LHCN-M2 (cell line): ENCODE data around the gene PLEKHA6. TPM values are rescaled to one million over a fixed set of nuclear protein-coding genes. Genes with fewer than 3 reads are reported as not detected.

Source experiments
- DNase-seq: peaks from one replicate; pipeline ENCODE4 v3.0.0-alpha.2; 2012; ENCODE audit warnings: low read depth
- total RNA-seq: library from RNA; depleted of rRNA; stranded (reverse); fragments of >200 nt; gene quantifications from 2 replicates; pipeline ENCODE4 v1.2.3, GENCODE V29; 2014

The PLEKHA6 gene
- total RNA-seq, 1 experiment from 2014 or later = 50.9 TPM

DNA sequence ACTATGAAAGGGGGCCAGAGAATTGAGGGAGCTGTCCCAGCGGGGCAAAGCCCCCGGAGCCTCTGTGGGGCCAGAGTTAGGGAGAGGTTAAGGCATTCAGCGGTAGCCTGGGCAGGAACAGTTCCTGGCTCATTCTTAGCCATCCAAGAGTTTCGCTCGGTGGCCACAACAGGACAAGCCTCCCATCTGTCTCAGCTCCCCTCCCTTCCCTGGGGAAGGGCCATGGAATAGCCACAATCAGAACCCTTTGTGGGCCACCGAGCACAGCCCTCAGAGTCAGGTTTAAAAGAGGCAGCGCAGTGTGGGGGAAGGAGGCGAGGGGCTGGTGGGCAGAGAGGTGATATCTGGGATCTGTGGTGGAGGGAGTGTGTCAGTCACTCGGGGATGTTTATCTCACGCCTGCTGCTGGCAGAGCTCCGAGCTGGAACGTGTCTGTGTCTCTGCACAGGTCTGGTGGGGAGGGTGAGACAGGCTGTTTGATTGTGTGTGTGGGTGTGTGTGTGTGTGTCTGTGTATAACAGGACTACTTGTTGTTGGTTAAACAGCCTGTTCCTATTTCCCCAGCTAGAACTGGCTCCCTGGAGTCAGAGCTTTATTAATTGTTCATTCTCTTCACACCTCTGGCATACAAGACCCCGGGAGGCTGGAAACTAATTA, 96.3 kb downstream of the PLEKHA6 start:
- DNase-seq = no peak

DNA sequence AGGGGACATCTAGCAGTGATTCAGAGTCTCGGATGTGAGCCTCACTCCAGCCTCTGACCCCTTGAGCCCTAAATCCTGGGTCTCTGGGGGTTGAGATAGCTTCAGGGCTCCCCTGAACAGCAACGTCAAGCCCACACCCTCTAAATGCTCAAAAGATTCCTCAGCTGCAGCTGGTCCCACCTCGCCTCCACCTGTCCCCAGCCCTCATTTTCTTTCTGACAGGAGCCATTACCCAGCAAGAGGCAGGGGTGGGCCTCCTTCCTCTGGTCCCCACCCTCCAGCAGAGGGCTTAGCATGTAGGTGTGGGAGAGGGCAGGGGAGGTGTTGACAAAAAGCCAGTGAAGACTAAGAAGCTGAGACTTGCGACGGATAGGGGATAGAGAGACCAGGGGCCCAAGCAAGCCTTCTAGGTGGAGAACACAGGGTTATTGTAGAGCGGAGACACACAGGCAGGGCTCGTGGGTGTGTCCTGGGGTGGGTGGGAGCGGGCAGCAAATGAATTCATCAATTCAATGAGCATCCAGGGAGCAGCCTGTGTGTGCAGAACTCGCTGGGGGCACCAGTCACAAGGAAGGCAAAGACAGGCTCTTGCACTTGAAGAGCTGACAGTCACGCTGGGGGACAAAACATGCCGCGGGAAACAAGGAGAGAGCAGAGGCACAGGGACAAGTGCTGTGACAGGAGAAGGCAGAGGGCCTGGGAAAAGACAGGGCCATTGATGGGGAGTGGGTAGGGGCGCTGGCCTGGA, 97.0 kb downstream of the PLEKHA6 start:
- no peak for DNase-seq

DNA sequence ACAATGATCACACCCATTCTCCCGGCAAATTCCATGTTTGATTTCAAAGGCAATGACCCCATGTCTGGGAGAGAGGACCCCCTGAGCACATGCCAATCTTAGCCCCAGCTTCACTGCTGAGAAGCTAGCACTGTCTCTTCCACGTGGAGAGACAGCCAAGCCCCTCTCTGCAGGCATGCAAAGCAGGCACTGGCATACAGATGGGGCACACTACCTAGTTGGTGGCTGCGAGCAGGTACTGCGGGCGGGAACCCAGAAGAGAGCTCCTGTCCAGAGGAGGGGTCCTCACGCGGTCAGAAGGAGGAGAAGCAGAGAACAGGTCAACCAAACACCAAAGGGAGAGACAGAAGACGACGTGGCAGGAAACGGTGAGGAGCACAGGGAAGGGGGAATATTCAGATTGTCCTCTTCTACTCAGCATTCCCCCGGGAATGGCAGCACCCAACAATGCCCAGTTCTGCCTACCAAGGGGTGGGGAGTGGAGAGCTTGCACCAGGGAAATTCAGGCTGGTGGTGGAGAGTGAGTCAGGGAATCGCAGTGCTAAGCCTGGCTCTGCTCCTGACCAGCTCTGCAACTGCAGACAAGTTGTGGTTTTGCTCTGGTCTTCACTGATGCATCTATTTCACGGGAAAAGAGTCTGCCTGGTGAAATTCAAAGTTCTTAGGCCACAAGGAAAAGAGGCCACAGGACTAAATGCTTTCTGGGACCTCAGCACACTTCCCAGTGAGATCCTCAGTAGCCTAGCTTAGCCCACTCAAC, 97.8 kb downstream of the PLEKHA6 start:
- peak; percentile 90 for DNase-seq

DNA sequence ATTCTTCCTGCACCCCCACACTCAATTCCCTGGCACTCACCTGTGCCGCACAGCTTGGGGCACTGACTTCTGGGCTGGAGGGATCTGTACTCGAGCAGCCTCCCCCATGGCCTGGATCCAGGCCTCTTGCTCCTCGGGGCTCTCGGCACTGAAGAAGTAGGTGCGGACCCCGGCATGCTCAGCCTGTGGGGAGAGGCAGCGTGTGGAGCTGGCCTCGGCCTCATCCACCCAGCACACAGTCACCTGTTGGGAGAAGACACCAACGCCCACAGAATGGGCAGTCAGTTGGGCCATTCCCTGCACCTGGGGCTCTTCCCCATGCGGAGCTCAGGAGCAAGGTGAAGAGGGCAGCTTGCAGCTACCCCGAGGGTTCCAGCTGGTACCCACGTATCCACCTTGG, 98.5 kb downstream of the PLEKHA6 start:
- no peak for DNase-seq

DNA sequence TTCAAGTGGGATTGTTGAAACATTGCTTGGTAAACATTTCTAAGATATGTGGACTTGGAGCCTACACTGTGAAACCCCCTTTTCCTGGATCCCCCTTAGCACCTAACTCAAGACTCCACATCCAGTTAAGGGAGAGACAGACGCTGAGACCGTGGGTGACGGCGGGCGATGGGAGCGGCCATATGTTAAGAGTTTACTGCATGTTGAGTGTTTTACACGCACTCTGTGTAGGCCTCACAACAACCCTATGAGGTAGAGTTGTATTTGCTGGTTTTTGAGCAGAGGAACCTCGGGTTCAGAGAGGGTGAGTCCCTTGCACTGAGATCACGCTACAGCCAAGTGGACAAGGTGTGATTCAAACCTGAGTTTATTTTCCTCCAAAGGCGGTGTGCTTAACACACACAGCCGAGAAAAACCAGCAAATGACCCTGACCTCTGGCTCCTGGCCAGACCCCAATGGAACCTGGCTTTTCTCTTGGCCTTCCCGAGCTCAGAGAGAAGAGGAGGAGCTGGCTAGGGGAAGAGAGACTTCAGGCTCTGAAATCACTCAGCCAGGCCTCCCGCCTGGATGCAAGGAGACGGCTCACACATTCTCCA, 99.0 kb downstream of the PLEKHA6 start:
- no peak for DNase-seq

DNA sequence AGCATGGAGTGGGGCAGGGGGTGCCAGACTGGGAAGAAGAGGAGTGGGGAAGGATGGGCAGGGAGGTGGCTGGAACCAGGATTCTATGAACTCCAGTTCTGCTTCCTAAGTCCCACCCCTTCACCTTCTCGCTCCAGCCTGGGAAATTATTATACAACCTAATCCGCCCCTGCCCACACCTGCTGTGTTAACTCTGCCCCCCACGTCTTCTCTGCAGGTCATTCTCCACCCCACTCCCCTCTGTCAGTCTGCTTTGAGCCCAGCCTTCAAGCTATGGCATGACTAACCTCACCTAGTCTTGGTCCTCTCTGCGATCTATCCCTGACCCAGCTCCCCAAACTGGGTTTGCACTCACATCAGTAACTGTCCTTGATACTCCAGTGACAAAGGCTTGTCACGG, 99.9 kb downstream of the PLEKHA6 start:
- DNase-seq = no peak

DNA sequence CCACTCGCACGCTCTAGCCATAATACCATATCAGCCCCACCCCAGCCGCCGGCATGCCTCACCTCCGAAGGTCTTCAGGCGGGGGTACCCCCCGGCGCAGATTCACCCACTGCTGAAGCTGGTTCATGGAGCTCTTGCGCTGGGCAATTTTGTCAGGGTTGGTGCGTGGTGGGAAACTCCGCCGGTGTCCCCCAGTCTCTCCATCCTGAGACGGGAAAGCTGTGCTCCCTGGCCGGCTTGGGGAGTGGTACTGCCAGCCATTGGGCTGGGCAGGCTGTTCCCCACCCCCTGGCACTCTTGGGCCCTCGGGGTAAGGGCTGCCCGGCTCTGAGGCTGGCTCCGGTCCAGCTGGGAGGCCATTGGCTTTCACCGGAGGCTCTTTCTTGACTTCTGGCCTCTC, 100.5 kb downstream of the PLEKHA6 start:
- no peak for DNase-seq

DNA sequence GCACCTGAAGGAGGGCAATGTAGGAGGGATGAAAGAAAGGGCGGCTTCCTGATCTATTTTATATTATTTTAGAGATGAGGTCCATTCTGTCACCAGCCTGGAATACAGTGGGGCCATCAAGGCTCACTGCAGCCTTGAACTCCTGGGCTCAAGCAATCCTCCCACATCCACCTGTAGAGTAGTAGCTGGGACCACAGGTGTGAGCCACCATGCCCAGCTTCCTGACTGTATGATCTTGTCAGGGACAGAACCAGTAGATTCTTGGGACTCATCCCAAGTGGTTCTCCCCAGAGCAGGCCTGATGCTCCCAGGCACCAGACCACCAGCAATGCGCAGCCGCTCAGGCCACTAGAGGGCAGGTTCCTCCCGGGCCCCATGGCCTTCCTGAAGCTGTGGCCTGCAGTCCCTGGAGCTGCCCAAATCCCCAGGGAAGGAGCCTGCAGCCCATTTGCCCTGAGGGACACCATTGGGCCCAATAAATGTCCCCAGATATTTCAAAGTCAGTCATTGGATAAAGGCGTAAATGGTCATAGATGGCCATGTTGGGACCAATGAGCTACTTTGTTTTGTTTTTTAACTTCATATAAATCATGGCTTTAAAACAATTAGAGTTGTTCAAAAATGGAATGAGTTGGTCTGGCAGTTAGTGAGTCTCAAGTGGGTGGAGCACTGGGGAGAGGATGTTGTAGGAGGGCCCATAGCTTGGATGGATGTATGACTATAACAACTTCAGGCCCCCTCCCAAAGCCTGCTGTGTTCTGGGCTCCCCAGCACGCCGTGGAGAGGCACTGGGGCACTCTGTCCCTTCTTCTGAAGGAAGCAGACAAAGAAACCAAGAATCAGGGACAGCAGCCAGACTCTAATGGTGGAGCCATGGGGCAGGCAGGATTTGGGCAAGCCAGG, 101.3 kb downstream of the PLEKHA6 start:
- DNase-seq = peak; percentile 66

DNA sequence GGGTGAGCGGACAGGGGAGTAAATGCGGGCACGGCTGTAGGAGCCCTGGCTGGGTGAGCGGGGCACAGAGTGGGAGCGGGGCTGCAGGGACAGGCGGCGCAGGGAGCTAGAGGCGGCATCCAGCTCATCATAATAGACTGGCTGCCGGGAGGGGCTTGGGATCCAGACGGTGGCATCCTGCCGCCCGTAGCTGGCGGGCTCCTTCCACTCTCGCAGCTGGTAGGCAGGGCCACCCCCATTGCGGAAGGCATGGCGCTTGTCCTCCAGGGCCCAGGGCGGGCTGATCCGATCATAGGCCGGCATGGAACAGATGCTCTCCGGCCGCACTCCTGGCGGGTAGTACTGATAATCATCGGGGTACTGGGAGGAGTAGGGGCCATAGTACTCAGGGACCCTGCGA, 102.3 kb downstream of the PLEKHA6 start:
- no peak for DNase-seq

DNA sequence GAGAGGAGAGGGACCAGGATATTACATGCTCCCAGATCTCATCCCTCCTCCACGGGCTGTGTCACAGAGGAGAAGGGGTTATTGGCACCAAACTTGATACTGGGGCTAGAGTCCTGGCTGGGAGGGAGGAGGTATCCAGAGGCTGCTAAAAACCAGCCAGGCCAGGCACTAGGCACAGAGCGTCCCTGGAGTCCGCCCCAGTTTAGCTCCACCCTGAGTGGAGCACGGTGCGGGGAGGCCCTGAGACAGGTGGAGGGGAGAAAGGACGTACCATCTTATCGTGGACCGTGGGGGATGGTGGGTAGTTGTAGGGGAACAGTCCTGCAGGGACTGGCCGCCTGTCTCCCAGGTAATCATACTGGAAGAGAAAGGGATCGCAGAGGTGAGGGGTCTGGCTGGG, 103.2 kb downstream of the PLEKHA6 start:
- DNase-seq = no peak

DNA sequence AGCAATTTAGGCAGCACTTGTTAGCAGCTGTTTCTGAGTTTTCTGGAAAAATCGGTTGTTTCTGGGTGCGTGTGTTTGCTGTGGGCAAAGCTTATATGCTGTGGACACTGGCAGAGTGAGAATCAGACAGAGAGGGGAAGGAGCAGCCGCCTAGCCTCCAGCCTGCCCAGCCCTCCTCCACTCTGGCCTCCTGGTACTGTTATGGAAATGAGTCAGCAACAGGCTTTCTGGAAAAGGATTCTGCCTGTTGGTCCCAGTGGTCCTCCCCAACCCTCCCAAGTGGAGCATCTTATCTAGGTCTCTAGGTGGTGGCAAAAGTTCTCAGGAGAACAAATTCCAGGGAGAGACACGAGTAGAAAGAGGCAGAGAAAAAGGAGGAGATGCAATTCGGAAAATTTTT, 103.8 kb downstream of the PLEKHA6 start:
- peak; percentile 55 for DNase-seq

DNA sequence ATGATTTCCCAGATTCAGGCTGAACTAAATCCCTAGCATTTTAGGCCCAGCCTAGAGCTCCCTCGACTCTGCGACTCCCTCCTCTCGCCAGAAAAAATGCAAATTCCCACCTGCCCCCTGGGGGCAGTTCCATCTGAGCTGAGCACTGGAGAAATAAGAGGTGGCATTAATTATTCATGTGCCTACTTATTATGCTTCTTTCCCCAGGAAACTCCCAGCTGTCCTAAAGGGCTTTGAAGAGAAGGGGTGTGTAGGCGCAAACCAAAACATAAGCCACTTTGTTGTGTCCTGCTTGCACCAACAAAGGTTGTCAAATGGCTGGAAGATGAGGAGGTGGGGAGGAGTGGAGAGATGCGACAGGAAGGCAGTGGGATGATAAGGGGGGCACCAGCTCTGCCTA, 104.5 kb downstream of the PLEKHA6 start:
- DNase-seq = no peak

DNA sequence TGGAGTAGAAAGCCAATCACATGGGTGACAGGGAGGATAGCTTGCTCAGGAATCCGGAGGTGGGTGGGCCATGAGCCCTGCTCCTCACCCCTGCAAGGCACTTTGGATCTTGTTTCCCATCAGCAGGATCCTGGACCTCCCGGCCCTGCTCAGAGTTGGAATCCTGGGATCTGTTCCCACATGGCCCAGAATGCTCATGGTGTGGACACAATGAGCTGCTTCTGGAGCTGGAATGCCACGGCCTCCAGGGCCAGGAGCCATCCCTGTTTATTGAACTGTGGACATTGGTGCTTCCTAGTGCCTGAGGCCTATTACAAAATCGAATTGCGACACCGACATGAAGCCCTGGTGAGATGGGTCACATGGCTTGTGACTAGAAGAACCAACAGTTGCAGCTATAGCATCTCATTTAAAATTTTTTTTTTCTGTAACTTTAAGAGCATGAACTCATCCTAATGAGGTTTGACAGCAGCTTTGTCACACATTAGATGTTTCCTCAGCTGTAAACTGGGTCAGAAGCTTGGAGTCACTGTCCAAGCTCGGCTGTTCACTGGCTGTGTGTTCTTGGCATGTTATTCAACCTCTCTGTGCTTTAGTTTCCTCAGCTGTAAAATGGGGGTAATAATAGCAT, 105.6 kb downstream of the PLEKHA6 start:
- DNase-seq = peak; percentile 79

DNA sequence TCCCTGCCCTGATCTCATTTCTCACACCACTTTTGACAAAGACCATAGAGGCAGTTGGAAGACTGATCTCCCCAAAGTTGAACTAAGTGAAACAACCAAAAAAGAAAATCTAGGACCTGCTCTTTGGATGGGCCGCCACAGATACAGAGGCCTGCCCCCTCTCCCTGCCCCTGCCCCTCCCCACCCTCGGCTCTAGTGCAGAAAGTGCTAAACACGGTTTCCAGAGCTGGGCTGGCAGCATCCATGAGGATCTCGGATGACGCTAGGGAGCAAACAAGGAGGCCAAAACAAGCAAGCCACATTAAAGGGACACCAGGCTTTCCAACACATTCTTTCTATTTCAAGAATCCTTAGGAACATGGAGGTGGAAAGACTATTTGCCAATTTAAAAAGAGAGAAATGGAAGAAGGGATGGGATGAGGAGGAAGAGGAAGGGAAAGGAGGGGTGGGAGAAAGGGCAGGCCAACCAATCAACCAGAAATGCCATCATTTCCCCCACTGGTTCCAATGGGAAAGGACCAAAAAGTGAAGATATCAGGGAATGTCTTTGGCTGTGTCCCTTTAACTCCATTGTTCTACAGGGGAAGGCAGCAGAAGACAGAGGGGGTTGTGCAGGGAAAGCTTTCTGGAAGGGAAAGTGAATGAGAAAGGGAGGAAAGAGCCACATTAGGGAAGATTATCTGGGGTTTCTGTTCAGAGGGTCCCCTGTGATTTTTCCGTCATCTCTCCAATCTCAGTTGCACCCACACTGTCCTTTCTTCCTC, 107.6 kb downstream of the PLEKHA6 start:
- no peak for DNase-seq

DNA sequence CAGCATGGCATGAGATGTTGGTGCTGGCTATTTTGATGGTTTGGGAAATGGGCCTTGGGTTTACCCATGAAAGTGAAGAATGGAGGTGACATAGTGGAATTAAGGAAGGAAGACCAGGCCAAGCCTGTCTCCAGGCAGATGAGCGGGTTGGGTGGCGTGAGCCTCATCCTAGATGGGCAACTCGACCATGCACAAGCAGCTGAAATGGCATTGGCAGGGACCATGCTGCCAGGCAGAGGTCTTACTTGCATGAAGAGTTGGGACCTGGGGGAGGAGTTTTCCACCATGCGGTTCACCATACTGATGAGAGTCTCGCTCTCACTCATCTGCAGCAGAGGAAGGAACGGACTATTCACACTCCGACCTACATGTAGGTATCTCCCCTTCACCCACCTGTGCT, 108.4 kb downstream of the PLEKHA6 start:
- no peak for DNase-seq

DNA sequence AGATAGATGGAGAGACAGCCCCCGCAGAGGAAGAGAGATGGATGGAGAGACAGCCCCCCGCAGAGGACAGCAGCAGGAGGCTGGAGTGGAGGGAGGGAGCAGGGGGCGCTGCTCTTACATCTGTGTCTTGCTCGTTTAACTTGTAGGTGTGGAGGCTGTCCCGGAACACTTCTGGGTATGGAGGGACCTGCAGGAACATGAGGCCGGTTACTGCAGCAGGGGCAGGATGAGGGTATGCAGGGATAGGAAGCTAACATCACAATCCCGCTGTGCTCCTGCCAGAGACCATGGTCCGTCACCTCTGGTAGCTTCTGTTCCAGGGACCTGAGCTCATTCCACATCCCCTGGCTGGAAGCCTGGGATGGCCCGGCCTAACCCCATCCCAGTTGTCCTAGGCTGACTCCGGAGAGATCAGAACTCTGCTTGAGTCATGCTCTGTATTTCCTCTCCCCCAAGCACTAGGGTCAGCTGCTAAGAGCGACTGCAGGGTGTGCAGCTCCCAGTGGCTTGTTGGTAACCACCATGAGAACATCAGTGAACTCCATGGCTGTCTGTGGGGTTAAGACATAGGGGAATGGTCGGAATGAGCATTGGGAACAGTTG, 109.2 kb downstream of the PLEKHA6 start:
- peak; percentile 77 for DNase-seq

DNA sequence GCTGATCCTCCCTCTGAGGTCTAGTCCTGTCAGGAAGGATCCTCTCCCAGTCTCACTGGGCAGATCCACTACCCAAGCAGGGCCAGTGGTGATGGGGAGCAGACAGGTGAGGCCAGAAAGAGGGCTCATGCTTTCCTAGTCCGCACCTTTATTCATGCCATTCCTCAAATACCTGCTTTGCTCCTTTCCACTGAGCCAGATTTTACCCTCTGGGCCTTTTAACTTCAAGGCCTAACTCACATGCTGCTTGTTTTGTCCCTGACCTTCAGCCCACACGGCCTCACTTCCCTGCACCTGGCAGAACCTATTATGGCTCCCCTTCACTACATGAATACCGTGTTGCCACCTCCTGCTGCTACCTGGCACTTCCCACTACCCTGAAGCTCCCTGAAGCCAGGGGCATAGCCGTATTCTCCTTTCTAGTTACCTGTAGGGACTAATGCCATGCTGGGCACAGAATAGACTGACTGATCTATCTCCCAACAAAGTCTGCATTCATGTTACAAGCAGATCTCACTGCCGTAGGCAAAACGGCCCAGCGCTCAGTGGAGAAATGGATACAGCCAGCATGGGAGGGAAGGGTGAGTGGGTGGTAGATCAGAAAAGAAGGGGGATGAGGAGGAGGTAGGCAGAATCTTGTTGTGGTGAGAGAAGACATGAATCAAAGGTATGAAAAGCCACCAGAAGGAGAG, 109.8 kb downstream of the PLEKHA6 start:
- DNase-seq = no peak

DNA sequence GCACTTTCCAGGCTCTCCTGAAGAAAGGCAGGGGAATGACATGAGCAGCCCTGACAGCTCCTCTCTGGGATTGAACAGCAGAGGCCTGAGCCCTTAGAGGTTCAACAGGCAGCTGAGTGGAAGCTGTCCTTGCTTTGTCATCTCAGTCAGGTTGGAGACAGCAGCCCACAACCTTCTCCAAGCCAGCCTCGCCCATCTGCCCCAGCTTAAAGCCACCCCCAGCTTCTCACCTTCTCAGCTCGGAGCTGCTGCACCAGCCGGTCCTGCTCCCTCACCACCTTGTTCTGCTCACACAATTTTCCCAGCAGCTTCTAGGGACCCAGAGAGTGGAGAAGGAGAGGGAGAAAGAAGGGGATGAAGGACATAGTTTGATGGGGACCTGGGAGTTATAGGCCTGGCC, 110.8 kb downstream of the PLEKHA6 start:
- DNase-seq = no peak

DNA sequence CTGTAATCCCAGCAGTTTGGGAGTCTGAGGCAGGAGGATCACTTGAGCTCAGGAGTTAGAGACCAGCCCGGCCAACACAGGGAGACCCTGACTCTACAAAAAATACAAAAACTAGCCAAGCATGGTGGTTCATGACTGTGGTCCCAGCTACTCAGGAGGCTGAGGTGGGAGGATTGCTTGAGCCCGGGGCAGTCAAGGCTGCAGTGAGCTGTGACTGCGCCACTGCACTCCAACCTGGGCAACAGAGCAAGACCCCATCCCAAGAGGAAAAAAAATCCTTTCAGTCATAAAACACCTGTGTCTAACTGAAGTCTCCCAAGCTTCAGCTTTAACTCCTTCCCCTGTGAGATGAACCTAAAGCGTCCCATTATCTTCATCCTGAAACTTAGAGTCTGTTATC, 112.9 kb downstream of the PLEKHA6 start:
- no peak for DNase-seq
